Keratinocyte (primary cell): Measurements from ENCODE around the gene ROR2. TPM values are rescaled to one million over a fixed set of nuclear protein-coding genes. Genes with fewer than 3 reads are reported as not detected.

Source experiments
- DNase-seq: peaks from one replicate; pipeline ENCODE4 v3.0.0-alpha.2; 2011; ENCODE audit warnings: low read depth, missing footprints, low spot score
- FAIRE-seq: peaks from 2 replicates; lab custom pipeline; 2011; peaks lifted over from hg19 to GRCh38; lab: Jason Lieb, UNC
- H2AFZ ChIP-seq: 2 replicates; pipeline ENCODE4 v1.6.0; 2012; ENCODE audit warnings: low read length, control low read depth, inconsistent platforms; ENCODE audit not compliant: control insufficient read depth
- H3K27ac ChIP-seq: 2 replicates; pipeline ENCODE4 v1.5.1; 2011; ENCODE audit warnings: low read length; ENCODE audit not compliant: control insufficient read depth, insufficient read depth
- H3K27me3 ChIP-seq: 3 replicates; pipeline ENCODE4 v1.6.0; 2011; ENCODE audit warnings: low read length; ENCODE audit not compliant: control insufficient read depth, insufficient read depth; ENCODE audit errors: extremely low read depth
- H3K36me3 ChIP-seq, 2 experiments: 2 replicates in 1 of 2; 3 replicates in 1 of 2; pipeline ENCODE4 v1.5.1; 2011; ENCODE audit warnings: low read length in 2 of 2, mild to moderate bottlenecking in 1 of 2; ENCODE audit not compliant: control insufficient read depth in 2 of 2, insufficient read depth in 2 of 2; ENCODE audit errors: extremely low read depth in 1 of 2
- H3K4me1 ChIP-seq: 3 replicates; pipeline ENCODE4 v1.5.1; 2011; ENCODE audit warnings: low read length; ENCODE audit not compliant: control insufficient read depth, insufficient read depth; ENCODE audit errors: extremely low read depth
- H3K4me2 ChIP-seq: 3 replicates; pipeline ENCODE4 v1.6.0; 2011; ENCODE audit warnings: low read depth, low read length; ENCODE audit not compliant: control insufficient read depth, insufficient read depth; ENCODE audit errors: extremely low read depth
- H3K4me3 ChIP-seq, 3 experiments: fragments of 200-600 bp in 1 of 3; sonication (generic) in 1 of 3; 2 replicates in 2 of 3; 3 replicates in 1 of 3; pipeline ENCODE4 v1.5.1; 2011 to 2016; ENCODE audit warnings: low read length in 3 of 3, mild to moderate bottlenecking in 3 of 3, control low read depth in 2 of 3, inconsistent platforms in 1 of 3, low read depth in 1 of 3, mixed read lengths in 1 of 3, mixed run types in 1 of 3, moderate library complexity in 1 of 3; ENCODE audit not compliant: control insufficient read depth in 2 of 3, insufficient read depth in 2 of 3; ENCODE audit errors: extremely low read depth in 1 of 3
- H3K79me2 ChIP-seq: 2 replicates; pipeline ENCODE4 v1.6.0; 2012; ENCODE audit warnings: low read length; ENCODE audit not compliant: control insufficient read depth, insufficient read depth
- H3K9ac ChIP-seq: 3 replicates; pipeline ENCODE4 v1.6.0; 2011; ENCODE audit warnings: low read length; ENCODE audit not compliant: control insufficient read depth, insufficient read depth; ENCODE audit errors: extremely low read depth
- H3K9me1 ChIP-seq: 3 replicates; pipeline ENCODE4 v1.6.0; 2011; ENCODE audit warnings: low read length; ENCODE audit not compliant: control insufficient read depth, insufficient read depth; ENCODE audit errors: extremely low read depth
- H3K9me3 ChIP-seq: 2 replicates; pipeline ENCODE4 v1.5.1; 2012; ENCODE audit warnings: low read depth, low read length; ENCODE audit not compliant: control insufficient read depth
- H4K20me1 ChIP-seq: 3 replicates; pipeline ENCODE4 v1.6.0; 2011; ENCODE audit warnings: low read length; ENCODE audit not compliant: control insufficient read depth, insufficient read depth; ENCODE audit errors: extremely low read depth
- CTCF ChIP-seq, 3 experiments: IDR thresholded peaks in 1 of 3; conservative IDR thresholded peaks in 1 of 3; optimal IDR thresholded peaks in 1 of 3; 2 replicates in 2 of 3; 3 replicates in 1 of 3; pipeline versions ENCODE3 to v1.5.1; 2011; ENCODE audit warnings: low read length in 3 of 3, mild to moderate bottlenecking in 3 of 3, moderate library complexity in 2 of 3, control low read depth in 1 of 3, inconsistent platforms in 1 of 3; ENCODE audit not compliant: insufficient read depth in 2 of 3; ENCODE audit errors: extremely low read depth in 1 of 3
- EZH2 ChIP-seq: IDR thresholded peaks from one replicate; pipeline ENCODE4 v1.6.1; 2012; ENCODE audit warnings: inconsistent platforms, mild to moderate bottlenecking, low read length, moderate library complexity
- dilution Hi-C: fragments of 300-500 bp; cut with MboI; formaldehyde crosslinking; loops from one replicate; pipeline ENCODE4 v1.7.0; 2020; ENCODE audit warnings: low sequenced_read_pairs; ENCODE audit not compliant: extremely low pct_ligation_motif_present
- polyA plus RNA-seq, 5 experiments: library from polyadenylated mRNA; depleted of rRNA in 3 of 5; stranded (reverse) in 3 of 5; stranded (forward) in 1 of 5; unstranded in 1 of 5; fragments of >200 nt; gene quantifications; 1 replicate in 1 of 5; 2 replicates in 3 of 5; 3 replicates in 1 of 5; pipeline versions ENCODE4 v1.2.1 to v1.2.3, GENCODE V29; 2011 to 2012; ENCODE audit warnings: missing spikeins in 2 of 5, low read depth in 1 of 5, low replicate concordance in 1 of 5

The ROR2 gene
- polyA plus RNA-seq, 1 donor (not counting 4 experiments of a cell fraction or from before 2014, with no cell fraction given): 0.22 TPM

- no peaks in the 10 kb centered on the region for H3K36me3 ChIP-seq
- dilution Hi-C loops: no loop called here
- H3K27me3 ChIP-seq: peaks cover 65% of the 10 kb centered on the region
- DNase-seq (no peak), FAIRE-seq (no peak)
- peak overlapping the region in 2 of 3 experiments; percentile 57 to 67 for H3K4me3 ChIP-seq
- H3K9me3 ChIP-seq: no peaks in the 10 kb centered on the region
- H4K20me1 ChIP-seq: no peaks in the 10 kb centered on the region
- H3K9me1 ChIP-seq: no peaks in the 10 kb centered on the region
- no peak for TF ChIP-seq EZH2
- TF ChIP-seq CTCF (optimal IDR thresholded peaks at IDR 0.05 in 1 of 3, IDR thresholded peaks at IDR 0.05 in 1 of 3, conservative IDR thresholded peaks at IDR 0.05 in 1 of 3; ENCODE audit: extremely low read depth in 1 of 3, insufficient read depth in 2 of 3, low read length in 3 of 3): no peak
- H3K4me2 ChIP-seq: peak overlapping the region; percentile 82
- H3K9ac ChIP-seq: no peak overlapping the region
- peaks cover 4% of the 10 kb centered on the region for H3K4me1 ChIP-seq
- H2AFZ ChIP-seq: peak overlapping the region; percentile 60
- no peaks in the 10 kb centered on the region for H3K79me2 ChIP-seq
- H3K27ac ChIP-seq: no peak overlapping the region
These were observed 559 bp downstream of the ROR2 start for GRCh38 chr9:91949392-91949945.

- Histone ChIP-seq H3K27me3 (peaks cover 65% of the 10 kb centered on the region), H2AFZ (peak overlapping the region; percentile 33), H3K36me3 (no peaks in the 10 kb centered on the region), H3K9ac (no peak overlapping the region), H3K4me2 (peak overlapping the region; percentile 82), H3K4me3 (peak overlapping the region; percentile 24 to 67 (median 57)), H3K27ac (no peak overlapping the region), H3K9me3 (no peaks in the 10 kb centered on the region), H3K4me1 (peaks cover 4% of the 10 kb centered on the region), H3K79me2 (no peaks in the 10 kb centered on the region), H3K9me1 (no peaks in the 10 kb centered on the region), H4K20me1 (no peaks in the 10 kb centered on the region)
- dilution Hi-C loops: no loop called here
- peak in 1 of 3 experiments; percentile 43 for TF ChIP-seq CTCF (optimal IDR thresholded peaks at IDR 0.05 in 1 of 3, IDR thresholded peaks at IDR 0.05 in 1 of 3, conservative IDR thresholded peaks at IDR 0.05 in 1 of 3; ENCODE audit: extremely low read depth in 1 of 3, insufficient read depth in 2 of 3, low read length in 3 of 3)
- TF ChIP-seq EZH2: peak; percentile 57
- no peak for FAIRE-seq
- no peak for DNase-seq
These were observed 1.2 kb downstream of the ROR2 start for GRCh38 chr9:91948597-91949391.
